GM18526 (cell line): ENCODE results near the gene STIMATE.

Experiments
- POLR2A ChIP-seq: IDR thresholded peaks from 3 replicates; pipeline ENCODE4 v1.6.1; 2011; ENCODE audit not compliant: insufficient read length; ENCODE audit errors: extremely low read depth

STIMATE gene

DNA sequence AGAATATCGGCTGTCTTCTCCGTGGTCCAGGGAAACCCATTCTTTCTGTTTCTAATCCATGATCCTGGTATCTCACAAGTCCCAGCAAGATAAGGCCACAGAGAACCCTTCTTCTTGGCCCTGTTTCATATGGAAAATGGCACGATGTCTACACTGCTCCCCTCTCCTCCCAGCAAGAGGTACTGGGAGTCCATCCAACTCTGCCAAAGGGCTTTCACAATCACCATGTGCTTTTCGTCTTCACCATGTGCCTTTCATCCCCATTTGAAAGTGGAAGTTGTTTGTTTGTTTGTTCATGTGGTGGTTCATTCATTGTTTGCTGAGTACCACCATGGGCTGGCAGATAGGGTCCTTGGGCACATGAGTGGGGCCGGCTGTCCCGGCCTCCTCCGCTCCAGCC lies 97.3 kb downstream of the STIMATE start:
- no peak for TF ChIP-seq POLR2A

DNA sequence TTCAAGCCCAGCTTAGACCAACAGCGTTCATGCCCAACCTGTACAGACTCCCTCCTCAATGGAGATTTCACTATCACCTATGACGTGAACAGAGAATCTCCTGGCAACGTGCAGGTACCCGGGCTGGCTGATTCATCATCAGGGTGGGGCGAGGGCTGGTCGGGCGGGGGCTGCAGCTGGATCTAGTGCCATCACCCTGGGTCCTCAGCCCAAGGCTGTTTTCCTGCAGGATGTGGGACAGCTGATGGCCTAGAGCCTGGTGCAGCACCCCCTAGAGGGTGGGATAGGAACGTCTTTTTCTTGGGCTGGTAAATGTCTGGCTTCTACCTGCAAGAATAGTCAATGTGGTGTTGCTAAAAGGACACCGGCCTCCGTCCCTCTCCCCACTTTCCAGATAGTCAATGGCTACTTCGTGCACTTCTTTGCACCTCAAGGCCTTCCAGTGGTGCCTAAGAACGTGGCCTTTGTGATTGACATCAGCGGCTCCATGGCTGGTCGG lies 98.3 kb downstream of the STIMATE start:
- no peak for TF ChIP-seq POLR2A

DNA sequence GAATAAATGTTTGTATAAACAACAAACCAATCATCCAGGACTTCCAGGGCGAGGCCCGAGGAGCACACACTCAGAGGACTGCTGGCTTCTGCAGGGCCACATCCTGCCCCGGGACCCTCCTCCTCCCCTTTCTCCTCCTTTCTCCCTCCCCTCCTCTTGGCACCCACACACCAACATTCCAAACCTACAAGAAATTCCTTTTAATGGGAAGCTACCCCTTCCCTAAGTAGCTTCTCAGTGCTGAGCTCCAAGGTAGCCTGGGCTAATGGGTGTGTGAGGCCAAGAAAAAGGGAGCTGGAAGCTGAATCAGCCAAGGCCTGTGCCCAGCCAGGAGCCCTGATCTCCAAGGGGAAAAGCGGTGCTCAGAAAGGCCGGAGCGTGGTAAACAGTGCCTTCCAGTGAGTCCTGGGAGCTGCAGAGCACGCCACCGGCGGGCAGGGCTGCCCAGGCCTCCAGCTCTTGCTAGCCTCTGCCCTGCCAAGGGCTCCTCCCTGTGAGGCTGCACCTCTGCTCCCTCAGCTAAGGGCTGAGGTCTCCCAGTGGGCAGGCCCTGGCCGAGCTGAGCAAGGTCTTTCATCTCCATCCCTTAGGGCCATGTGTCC lies 98.9 kb downstream of the STIMATE start:
- TF ChIP-seq POLR2A, result no peak

DNA sequence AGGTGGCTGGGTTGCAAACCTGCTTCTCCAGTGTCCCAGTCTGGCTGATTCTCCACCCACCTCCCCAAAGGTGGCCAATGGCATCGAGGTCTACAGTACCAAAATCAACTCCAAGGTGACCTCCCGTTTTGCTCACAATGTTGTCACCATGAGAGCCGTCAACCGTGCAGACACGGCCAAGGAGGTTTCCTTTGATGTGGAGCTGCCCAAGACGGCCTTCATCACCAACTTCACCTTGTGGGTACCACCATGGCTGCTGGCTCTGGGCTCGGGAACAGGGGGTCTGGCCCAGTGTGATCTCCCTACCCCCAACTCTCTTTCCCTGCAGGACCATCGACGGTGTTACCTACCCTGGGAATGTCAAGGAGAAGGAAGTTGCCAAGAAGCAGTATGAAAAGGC lies 100.9 kb downstream of the STIMATE start:
- no peak for TF ChIP-seq POLR2A

DNA sequence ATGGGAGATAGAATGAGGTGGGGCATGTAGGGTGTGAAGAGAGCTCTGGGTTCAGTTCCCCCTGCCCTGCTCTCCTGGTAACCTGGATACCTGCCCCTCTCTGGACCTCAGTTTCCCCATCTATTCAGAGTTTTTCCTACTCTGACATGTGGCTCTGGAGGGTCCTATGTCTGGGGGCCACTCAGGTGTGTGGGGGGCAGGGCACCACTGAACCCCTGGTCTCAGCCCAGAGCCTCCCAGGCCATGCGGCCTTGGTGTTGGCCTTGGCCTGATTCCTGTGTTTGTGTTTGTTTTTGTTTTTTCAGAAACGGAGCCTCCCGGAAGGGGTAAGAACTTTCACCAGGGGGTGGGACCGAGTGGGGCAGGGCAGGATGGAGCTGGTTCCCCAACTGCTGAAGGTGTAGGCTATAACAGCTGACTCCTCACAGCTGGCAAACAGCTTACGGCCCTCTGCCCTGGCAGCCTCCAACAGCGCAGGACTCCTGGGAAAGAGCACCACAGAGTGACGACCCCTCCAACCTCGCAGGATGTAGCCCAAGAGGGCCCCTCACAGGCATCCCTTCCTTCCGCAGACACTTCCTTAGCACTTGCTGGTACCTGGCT lies 101.9 kb downstream of the STIMATE start:
- TF ChIP-seq POLR2A, result no peak

DNA sequence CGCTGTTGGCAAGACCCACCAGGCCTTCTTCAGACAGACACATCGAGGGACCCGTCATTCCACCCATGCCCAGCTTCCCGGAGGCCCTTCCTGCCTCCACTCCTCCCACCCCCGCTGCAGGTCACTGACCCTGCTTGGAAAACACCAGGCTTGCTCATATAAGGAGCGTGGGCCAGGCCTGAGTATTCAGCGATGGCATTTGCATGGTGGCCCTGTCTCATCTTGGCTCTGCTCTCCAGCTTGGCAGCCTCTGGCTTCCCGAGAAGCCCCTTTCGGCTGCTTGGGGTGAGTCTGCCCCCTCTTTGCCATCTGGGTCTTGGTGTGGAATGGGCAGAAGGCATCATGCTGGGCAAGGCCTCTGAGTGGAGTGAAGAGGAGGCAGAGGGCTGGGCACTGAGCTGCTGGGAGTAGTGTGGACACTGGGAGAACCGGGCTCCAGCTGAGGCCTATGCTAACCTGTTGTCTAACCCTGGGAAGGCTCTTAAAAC lies 102.7 kb downstream of the STIMATE start, which contains the start of gene ITIH3:
Gene ITIH3 (plus strand): TSS at position 185 of the 488 bp plus-strand sequence. CDS start 8 bp downstream, at position 193.
- TF ChIP-seq POLR2A, result no peak

DNA sequence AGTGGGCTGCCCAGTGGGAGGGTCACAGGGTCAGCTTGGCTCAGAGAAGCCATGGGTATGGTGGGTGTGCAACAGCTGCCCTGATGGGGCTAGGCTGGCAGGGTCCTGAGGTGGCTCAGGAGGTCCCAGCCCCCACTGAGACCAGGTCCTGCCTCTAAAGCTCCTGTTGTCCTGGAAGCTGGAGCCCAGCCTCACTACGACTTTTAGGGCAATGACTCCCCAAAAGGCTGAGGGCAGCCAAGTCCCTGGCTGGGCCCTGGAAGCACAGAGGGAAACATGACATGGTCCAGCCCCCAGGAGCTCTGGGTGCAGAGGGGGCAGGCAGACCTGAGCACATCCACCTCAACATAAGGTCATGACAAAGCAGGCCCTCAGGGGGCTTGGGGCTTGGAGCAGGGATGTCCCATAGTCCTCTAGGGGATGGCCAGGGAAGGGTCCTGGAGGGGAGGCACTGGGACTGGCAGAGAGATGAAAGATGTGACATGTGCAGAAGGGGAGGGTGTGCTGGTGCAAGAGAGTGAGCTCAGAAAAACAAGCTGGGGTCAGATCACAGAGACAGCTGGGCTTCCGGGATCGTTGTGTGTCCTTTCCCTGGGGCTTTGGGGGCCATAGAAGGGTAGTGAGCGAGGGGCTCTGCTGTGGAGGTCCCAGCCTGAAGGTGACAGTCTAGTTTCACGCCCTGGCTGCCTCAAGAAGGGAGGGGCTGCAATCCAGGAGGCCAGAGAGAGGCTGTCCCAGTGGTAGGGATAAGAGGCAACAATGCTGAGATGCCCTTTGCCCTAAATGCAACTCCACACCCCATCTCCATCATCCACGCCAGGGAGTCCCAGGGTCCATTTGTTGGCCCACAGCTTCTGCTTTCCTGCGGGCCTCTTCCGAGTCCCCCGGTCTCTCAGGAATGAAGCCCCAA lies 103.4 kb downstream of the STIMATE start:
- no peak for TF ChIP-seq POLR2A

DNA sequence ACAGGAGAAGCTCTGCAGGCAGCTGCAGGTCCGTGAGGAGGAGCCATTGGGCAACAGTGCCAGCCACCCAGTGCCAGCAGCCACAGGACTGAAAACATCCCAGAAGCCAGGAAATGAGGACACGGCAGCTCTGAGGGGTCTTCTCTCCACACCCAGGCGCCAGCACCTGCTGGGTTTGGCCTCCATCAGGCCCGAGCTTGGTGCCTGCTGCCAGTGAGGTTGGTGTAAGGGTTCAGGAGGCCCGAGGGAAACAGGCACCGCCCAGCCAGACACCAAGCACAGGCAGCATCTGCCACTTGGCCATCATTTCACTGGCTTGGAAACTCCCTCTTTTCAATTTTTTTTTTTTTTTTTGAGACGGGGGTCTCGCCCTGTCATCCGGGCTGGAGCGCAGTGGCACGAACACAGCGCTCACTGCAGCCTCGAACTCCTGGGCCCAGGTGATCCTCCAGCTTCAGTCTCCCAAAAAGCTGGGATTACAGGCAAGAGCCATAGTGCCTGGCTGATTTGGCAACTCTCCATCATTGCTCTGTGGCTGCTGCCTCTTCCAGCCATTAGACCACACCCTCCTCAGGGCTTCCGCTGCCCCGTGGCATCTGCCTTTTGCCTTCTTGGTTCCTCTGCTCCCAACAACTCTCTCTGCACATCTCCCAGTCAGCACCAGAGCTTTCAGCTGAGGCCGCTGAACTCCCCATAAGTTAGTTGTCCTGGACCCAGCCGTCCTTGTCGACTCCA lies 104.2 kb downstream of the STIMATE start:
- no peak for TF ChIP-seq POLR2A

DNA sequence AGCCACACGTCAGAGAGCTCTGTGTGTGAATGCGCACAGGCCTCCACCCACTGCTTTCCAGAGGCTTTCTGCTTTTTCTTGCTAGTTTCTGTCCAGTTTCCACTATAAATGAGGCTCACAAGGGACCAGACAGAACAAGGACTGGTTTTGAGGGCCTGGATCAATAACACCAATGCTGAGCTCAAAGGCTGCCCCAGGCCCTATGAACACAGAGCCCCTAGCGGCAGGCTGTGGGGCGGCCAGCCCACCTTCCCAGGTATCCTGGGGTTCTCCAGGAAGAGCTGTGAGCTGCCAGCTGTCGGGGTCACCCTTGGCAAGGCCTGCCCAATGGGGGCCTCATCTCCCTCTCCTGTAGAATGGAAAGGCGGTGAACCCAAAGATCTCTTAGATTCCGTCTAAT lies 104.9 kb downstream of the STIMATE start:
- TF ChIP-seq POLR2A, result no peak

DNA sequence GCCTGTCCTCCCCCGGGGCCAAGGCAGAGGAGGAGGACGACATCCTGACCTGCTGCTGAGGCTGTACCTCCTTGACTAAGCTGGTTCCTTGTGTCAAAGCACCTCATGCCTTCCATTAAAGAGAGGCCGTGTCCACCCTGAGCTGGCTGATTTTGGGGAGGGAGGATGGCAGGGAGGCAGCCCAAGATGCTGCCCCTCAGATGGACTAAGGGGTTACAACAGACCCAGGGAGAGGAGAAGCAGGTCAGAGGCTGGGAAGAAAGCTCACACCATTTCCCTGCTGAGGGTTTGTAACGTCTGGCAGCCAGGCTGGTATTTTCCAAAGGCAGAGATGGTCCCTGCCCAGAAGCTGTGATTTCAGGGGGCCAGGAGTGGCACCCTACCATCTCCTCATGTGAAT lies 105.4 kb downstream of the STIMATE start:
- TF ChIP-seq POLR2A, result no peak

DNA sequence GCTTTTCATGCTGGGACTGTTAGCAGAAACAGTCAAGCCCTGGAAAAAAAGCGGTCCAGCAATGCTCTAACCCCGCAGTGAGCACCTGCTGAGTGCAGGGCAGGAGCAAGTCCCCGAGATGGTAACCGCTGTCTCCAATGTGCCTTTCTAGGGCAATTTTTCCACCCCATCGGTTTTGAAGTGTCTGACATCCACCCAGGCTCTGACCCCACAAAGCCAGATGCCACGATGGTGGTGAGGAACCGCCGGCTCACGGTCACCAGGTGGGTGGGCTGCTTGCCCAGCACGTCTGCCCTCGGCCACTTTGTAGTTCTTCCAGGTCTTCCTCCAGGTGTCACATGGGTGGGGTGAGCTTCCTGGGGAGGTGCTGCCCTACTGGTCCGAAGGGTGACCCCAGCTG lies 106.0 kb downstream of the STIMATE start:
- TF ChIP-seq POLR2A, result no peak

DNA sequence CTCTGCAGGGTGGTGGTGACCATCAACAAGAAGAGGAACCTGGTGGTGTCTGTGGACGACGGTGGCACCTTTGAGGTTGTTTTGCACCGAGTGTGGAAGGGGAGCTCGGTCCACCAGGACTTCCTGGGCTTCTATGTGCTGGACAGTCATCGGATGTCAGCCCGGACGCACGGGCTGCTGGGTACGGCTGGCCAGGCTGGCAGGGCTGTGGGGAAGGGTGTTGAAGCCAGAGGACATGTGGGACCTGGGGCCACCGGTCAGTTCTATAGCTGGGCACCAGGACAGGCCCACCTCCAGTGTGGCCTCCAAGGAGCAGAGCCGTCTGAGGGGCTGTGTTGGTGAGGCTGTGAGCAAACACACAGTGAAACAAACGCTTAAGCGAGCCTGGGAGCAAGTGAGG lies 106.6 kb downstream of the STIMATE start:
- no peak for TF ChIP-seq POLR2A

DNA sequence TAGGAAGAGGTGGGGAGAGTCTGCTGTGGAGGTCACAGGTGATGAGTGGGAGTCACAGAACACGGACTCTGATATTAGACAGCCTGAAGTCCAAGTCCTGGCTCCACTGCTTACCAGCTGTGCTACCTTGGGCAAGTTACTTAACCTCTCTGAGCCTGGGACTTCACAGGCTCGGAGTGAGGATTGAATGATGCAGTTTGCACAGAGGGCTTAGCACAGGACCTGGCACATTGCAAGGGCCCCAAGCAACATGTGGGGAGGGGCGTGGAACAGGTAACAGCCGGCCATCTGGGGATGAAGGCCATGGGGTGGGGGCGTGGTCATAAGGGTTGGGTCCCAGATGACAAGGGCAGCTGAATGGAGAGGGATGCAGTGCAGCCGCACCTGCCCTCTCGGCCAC lies 107.0 kb downstream of the STIMATE start:
- TF ChIP-seq POLR2A, result no peak

DNA sequence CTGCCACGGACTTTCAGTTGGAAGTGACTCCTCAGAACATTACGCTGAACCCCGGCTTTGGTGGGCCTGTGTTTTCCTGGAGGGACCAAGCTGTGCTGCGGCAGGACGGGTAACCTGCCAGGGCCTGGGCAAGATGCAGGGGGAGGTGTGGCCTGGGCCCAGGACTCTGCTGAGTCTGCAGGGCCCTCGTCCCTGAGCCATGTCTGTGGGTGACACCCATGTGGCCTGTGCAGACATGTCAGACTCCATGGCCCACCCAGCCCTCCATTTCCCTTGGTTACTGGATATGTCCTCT lies 107.7 kb downstream of the STIMATE start:
- no peak for TF ChIP-seq POLR2A
